GM21360 (cell line): Measurements from ENCODE around the gene MAP2K1.
"Not testable (repeated sequence)": the region's sequence is repeated elsewhere in the genome, so short reads cannot be mapped to it uniquely, and the experiment has no call there.

ENCODE experiments used
- ATAC-seq: cut with Tn5 transposase; IDR thresholded peaks from one replicate; pipeline ENCODE4 v1.9.1; 2021; ENCODE audit warnings: mild to moderate bottlenecking, moderate library complexity; ENCODE audit not compliant: unreplicated experiment

MAP2K1 gene

GRCh38 chr15:66386204-66387123, at the start of gene MAP2K1:
TSS of gene MAP2K1 (plus strand) at chr15:66386912. CDS start at chr15:66387348, 436 bp downstream.
- peak; percentile 78 for ATAC-seq

GRCh38 chr15:66348530-66348929, 38.2 kb upstream of the MAP2K1 start:
- not testable (repeated sequence) for ATAC-seq

- ATAC-seq, result no peak
Measured at GRCh38 chr15:66356077-66356358, 30.7 kb upstream of the MAP2K1 start.

- ATAC-seq, result peak; percentile 85
Measured at GRCh38 chr15:66356359-66357236, 30.1 kb upstream of the MAP2K1 start, which contains the start of gene TIPIN. TSS of gene TIPIN (minus strand) at chr15:66356685. CDS start at chr15:66352947, 3,738 bp downstream.

- ATAC-seq, result no peak
Measured at GRCh38 chr15:66359740-66360139, 27.0 kb upstream of the MAP2K1 start.

- not testable (repeated sequence) for ATAC-seq
Measured at GRCh38 chr15:66361745-66362460, 24.8 kb upstream of the MAP2K1 start.

GRCh38 chr15:66362776-66363175, 23.9 kb upstream of the MAP2K1 start:
- no peak for ATAC-seq

- no peak for ATAC-seq
Measured at GRCh38 chr15:66364944-66365528, 21.7 kb upstream of the MAP2K1 start.

GRCh38 chr15:66369773-66370651, 16.7 kb upstream of the MAP2K1 start:
- no peak for ATAC-seq

- ATAC-seq, result no peak
Measured at GRCh38 chr15:66374179-66374578, 12.5 kb upstream of the MAP2K1 start.

GRCh38 chr15:66378814-66379430, 7.8 kb upstream of the MAP2K1 start:
- ATAC-seq, result no peak

- not testable (repeated sequence) for ATAC-seq
Measured at GRCh38 chr15:66381376-66381775, 5.3 kb upstream of the MAP2K1 start.

- peak; percentile 9 for ATAC-seq
Measured at GRCh38 chr15:66387163-66388042, 691 bp downstream of the MAP2K1 start.

- ATAC-seq, result no peak
Measured at GRCh38 chr15:66388043-66388363, 1.3 kb downstream of the MAP2K1 start.

- no peak for ATAC-seq
Measured at GRCh38 chr15:66388576-66388975, 1.9 kb downstream of the MAP2K1 start.

- no peak for ATAC-seq
Measured at GRCh38 chr15:66389098-66389858, 2.6 kb downstream of the MAP2K1 start.

- ATAC-seq, result no peak
Measured at GRCh38 chr15:66389859-66390381, 3.2 kb downstream of the MAP2K1 start.
